Astrocyte (in vitro differentiated cells and primary cell): ENCODE measurements around the gene PPIL4. TPM values are rescaled to one million over a fixed set of nuclear protein-coding genes. Genes with fewer than 3 reads are reported as not detected.

Experiments used
- DNase-seq: peaks from one replicate; pipeline ENCODE4 v3.0.0-alpha.2; 2010; ENCODE audit warnings: low read depth
- FAIRE-seq: peaks from 2 replicates; lab custom pipeline; 2011; peaks lifted over from hg19 to GRCh38; lab: Jason Lieb, UNC
- H2AFZ ChIP-seq: 2 replicates; pipeline ENCODE4 v1.6.0; 2012; ENCODE audit warnings: low read depth, low read length, inconsistent platforms
- H3K27ac ChIP-seq: 2 replicates; pipeline ENCODE4 v1.5.1; 2011; ENCODE audit warnings: low read depth, low read length, inconsistent platforms
- H3K27me3 ChIP-seq: 2 replicates; pipeline ENCODE4 v1.6.0; 2011; ENCODE audit warnings: low read length, inconsistent platforms; ENCODE audit not compliant: insufficient read depth
- H3K36me3 ChIP-seq: 2 replicates; pipeline ENCODE4 v1.5.1; 2011; ENCODE audit warnings: low read length, inconsistent platforms; ENCODE audit not compliant: insufficient read depth
- H3K4me1 ChIP-seq: 2 replicates; pipeline ENCODE4 v1.5.1; 2011; ENCODE audit warnings: low read length, inconsistent platforms; ENCODE audit not compliant: insufficient read depth
- H3K4me2 ChIP-seq: 2 replicates; pipeline ENCODE4 v1.6.0; 2012; ENCODE audit warnings: low read length, inconsistent platforms
- H3K4me3 ChIP-seq: 2 replicates; pipeline ENCODE4 v1.5.1; 2011; ENCODE audit warnings: low read depth, mild to moderate bottlenecking, low read length, inconsistent platforms; ENCODE audit not compliant: insufficient read depth
- H3K79me2 ChIP-seq: 2 replicates; pipeline ENCODE4 v1.6.0; 2012; ENCODE audit warnings: mild to moderate bottlenecking, low read length, inconsistent platforms; ENCODE audit not compliant: insufficient read depth
- H3K9ac ChIP-seq: 2 replicates; pipeline ENCODE4 v1.6.0; 2012; ENCODE audit warnings: mild to moderate bottlenecking, low read length, inconsistent platforms
- H3K9me3 ChIP-seq: 2 replicates; pipeline ENCODE4 v1.5.1; 2012; ENCODE audit warnings: low read depth, mild to moderate bottlenecking, low read length, inconsistent platforms; ENCODE audit not compliant: insufficient read depth
- H4K20me1 ChIP-seq: 2 replicates; pipeline ENCODE4 v1.6.0; 2012; ENCODE audit warnings: low read length, inconsistent platforms; ENCODE audit not compliant: insufficient read depth
- H3K27ac Mint-ChIP-seq: one replicate; pipeline ENCODE4 v1.8.0; 2021; ENCODE audit warnings: mild to moderate bottlenecking, mixed read lengths; ENCODE audit not compliant: unreplicated experiment
- H3K27me3 Mint-ChIP-seq: one replicate; pipeline ENCODE4 v1.8.0; 2021; ENCODE audit warnings: low read depth, mixed read lengths; ENCODE audit not compliant: unreplicated experiment
- H3K36me3 Mint-ChIP-seq: one replicate; pipeline ENCODE4 v1.8.0; 2021; ENCODE audit warnings: low read depth, mixed read lengths; ENCODE audit not compliant: unreplicated experiment
- H3K4me1 Mint-ChIP-seq: one replicate; pipeline ENCODE4 v1.8.0; 2021; ENCODE audit warnings: low read depth, mixed read lengths; ENCODE audit not compliant: unreplicated experiment
- H3K4me3 Mint-ChIP-seq: one replicate; pipeline ENCODE4 v1.8.0; 2021; ENCODE audit warnings: mild to moderate bottlenecking, moderate library complexity, mixed read lengths; ENCODE audit not compliant: unreplicated experiment
- H3K9me3 Mint-ChIP-seq: one replicate; pipeline ENCODE4 v1.8.0; 2021; ENCODE audit warnings: mild to moderate bottlenecking, mixed read lengths; ENCODE audit not compliant: unreplicated experiment
- CTCF ChIP-seq: IDR thresholded peaks from 2 replicates; pipeline ENCODE4 v1.5.1; 2011; ENCODE audit warnings: low read depth, mild to moderate bottlenecking, inconsistent platforms, low read length, moderate library complexity; ENCODE audit not compliant: insufficient read depth
- EZH2 ChIP-seq: IDR thresholded peaks from 2 replicates; pipeline ENCODE4 v1.6.1; 2012; ENCODE audit warnings: mild to moderate bottlenecking, low read length, inconsistent platforms; ENCODE audit not compliant: insufficient read depth
- total RNA-seq: library from RNA; stranded (reverse); gene quantifications from 2 replicates; pipeline ENCODE4 v1.2.1, GENCODE V29; 2021

PPIL4 gene
- total RNA-seq, 1 donor from 2014 or later: 39.2 TPM

GRCh38 chr6:149501768-149502167 lies 44.1 kb downstream of the PPIL4 start:
- no peak for TF ChIP-seq EZH2
- no peak for TF ChIP-seq CTCF
- Histone ChIP-seq H3K27ac (no peak overlapping the region), H2AFZ (no peak overlapping the region), H3K79me2 (no peaks in the 10 kb centered on the region), H3K9me3 (no peaks in the 10 kb centered on the region), H4K20me1 (no peaks in the 10 kb centered on the region), H3K4me3 (no peak overlapping the region), H3K4me1 (peaks cover 6% of the 10 kb centered on the region), H3K27me3 (no peaks in the 10 kb centered on the region), H3K4me2 (no peak overlapping the region), H3K9ac (no peak overlapping the region), H3K36me3 (peaks cover 6% of the 10 kb centered on the region)
- DNase-seq (no peak), FAIRE-seq (no peak)
- H3K4me1 Mint-ChIP-seq: peaks cover 1% of the 10 kb centered on the region
- H3K9me3 Mint-ChIP-seq: no peaks in the 10 kb centered on the region
- no peak overlapping the region for H3K4me3 Mint-ChIP-seq
- H3K27me3 Mint-ChIP-seq: no peaks in the 10 kb centered on the region
- H3K36me3 Mint-ChIP-seq: peaks cover 5% of the 10 kb centered on the region
- no peak overlapping the region for H3K27ac Mint-ChIP-seq

- Histone ChIP-seq H4K20me1 (no peaks in the 10 kb centered on the region), H3K27me3 (no peaks in the 10 kb centered on the region), H3K27ac (no peak overlapping the region), H3K9me3 (no peaks in the 10 kb centered on the region), H3K4me3 (no peak overlapping the region), H2AFZ (no peak overlapping the region), H3K4me1 (peaks cover 12% of the 10 kb centered on the region), H3K9ac (no peak overlapping the region), H3K79me2 (no peaks in the 10 kb centered on the region), H3K36me3 (peaks cover 6% of the 10 kb centered on the region), H3K4me2 (no peak overlapping the region)
- FAIRE-seq: no peak
- H3K36me3 Mint-ChIP-seq: peaks cover 5% of the 10 kb centered on the region
- DNase-seq: no peak
- H3K27ac Mint-ChIP-seq: no peak overlapping the region
- TF ChIP-seq EZH2 (no peak), CTCF (no peak)
- H3K27me3 Mint-ChIP-seq: no peaks in the 10 kb centered on the region
- peaks cover 4% of the 10 kb centered on the region for H3K4me1 Mint-ChIP-seq
- no peaks in the 10 kb centered on the region for H3K9me3 Mint-ChIP-seq
- no peak overlapping the region for H3K4me3 Mint-ChIP-seq
These were observed 44.6 kb downstream of the PPIL4 start for GRCh38 chr6:149501201-149501600.

GRCh38 chr6:149500096-149500495 lies 45.7 kb downstream of the PPIL4 start:
- DNase-seq (no peak), FAIRE-seq (no peak)
- Histone ChIP-seq H2AFZ (no peak overlapping the region), H3K4me3 (no peak overlapping the region), H4K20me1 (no peaks in the 10 kb centered on the region), H3K79me2 (no peaks in the 10 kb centered on the region), H3K4me1 (peaks cover 12% of the 10 kb centered on the region), H3K9me3 (no peaks in the 10 kb centered on the region), H3K36me3 (no peaks in the 10 kb centered on the region), H3K9ac (no peak overlapping the region), H3K27ac (no peak overlapping the region), H3K4me2 (no peak overlapping the region), H3K27me3 (no peaks in the 10 kb centered on the region)
- Mint-ChIP-seq H3K9me3 (no peaks in the 10 kb centered on the region), H3K4me1 (peaks cover 4% of the 10 kb centered on the region), H3K4me3 (no peak overlapping the region), H3K36me3 (peaks cover 5% of the 10 kb centered on the region), H3K27me3 (no peaks in the 10 kb centered on the region), H3K27ac (no peak overlapping the region)
- no peak for TF ChIP-seq CTCF
- TF ChIP-seq EZH2: no peak
